Measurements from ENCODE around the gene KLF13. TPM values are rescaled to one million over a fixed set of nuclear protein-coding genes. Genes with fewer than 3 reads are reported as not detected.
A peak's percentile ranks its signal among the peaks of the same experiment; 100 is the strongest.

The KLF13 gene
- total and polyA plus RNA-seq, 10 of the 15 experiments (the other 5 are each of a cell fraction or from before 2014, with no cell fraction given) = 20.3 to 109 (median 51.4) TPM

- CTCF ChIA-PET = interaction anchor here (0.9 to 2.1 kb wide), 5 partner anchors 22 to 203 kb away, joined by 3 to 7 read pairs (median 3); no protein-coding TSS in a partner anchor
- H4K20me1 ChIP-seq (ENCODE audit: control insufficient read depth, insufficient read depth) = no peaks in the 10 kb centered on the region
- intact Hi-C loops (cut with micrococcal nuclease; ENCODE audit: unreplicated experiment) (no loop called here), in situ Hi-C loops (cut with MboI) (no loop called here)
- H3K27me3 ChIP-seq (replicated peaks in 1 of 2; ENCODE audit: control insufficient read depth in 2 of 2, insufficient read depth in 2 of 2, low read length in 1 of 2) = no peaks in the 10 kb centered on the region
- peak; percentile 49 for DNase-seq (ENCODE audit: low read depth, low spot score)
- H3K4me3 ChIP-seq = no peak overlapping the region
- peak; percentile 95 for ATAC-seq
- no peaks in the 10 kb centered on the region for H3K4me1 ChIP-seq (ENCODE audit: control insufficient read depth, insufficient read depth, low read length)
- POLR2A ChIA-PET = interaction anchor here (0.6 to 1.9 kb wide), 11 partner anchors 15 to 57 kb away, joined by 3 to 8 read pairs (median 4); partner anchors contain the start of gene KLF13
- H3K9me3 ChIP-seq (replicated peaks; ENCODE audit: control insufficient read depth, insufficient read depth, low read length) = no peaks in the 10 kb centered on the region; the same call in 1 of the 3 replicates
- SMC1A ChIA-PET (ENCODE audit: uncharacterized antibody, unreplicated experiment) = interaction anchor here (0.7 to 5.3 kb wide), 10 partner anchors 11 to 149 kb away, joined by 3 to 31 read pairs (median 6); no protein-coding TSS in a partner anchor
- H3K36me3 ChIP-seq (ENCODE audit: control insufficient read depth in 2 of 2, insufficient read depth in 2 of 2, low read length in 1 of 2) = no peaks in the 10 kb centered on the region
- BruUV-seq (replicated peaks) = no TSS peak
- H3K79me2 ChIP-seq (ENCODE audit: control insufficient read depth, insufficient read depth, low read length) = no peaks in the 10 kb centered on the region
- peak overlapping the region; percentile 63 for H2AFZ ChIP-seq (ENCODE audit: control insufficient read depth, low read depth, low read length)
- H3K4me2 ChIP-seq (ENCODE audit: control insufficient read depth, insufficient read depth) = 0 out of 2 replicates have a peak overlapping the region, but pooled peaks have one; percentile 48
- no peak for FAIRE-seq
- no peak overlapping the region for H3K9ac ChIP-seq (ENCODE audit: control insufficient read depth, insufficient read depth, low read length)
- RAD21 ChIA-PET (ENCODE audit: unreplicated experiment) = interaction anchor here (1.1 to 4.0 kb wide), 9 partner anchors 15 to 71 kb away, joined by 3 to 58 read pairs (median 6); no protein-coding TSS in a partner anchor
- 15% methylated on average over 1 of the region's 1 CpG for WGBS (ENCODE audit: insufficient coverage, insufficient replicate concordance, low lambda C conversion rate, missing lambda C conversion rate)
- H3K27ac ChIP-seq (ENCODE audit: control insufficient read depth, insufficient read depth) = peak overlapping the region; percentile 48
- TF ChIP-seq POLR2A (IDR thresholded peaks at IDR 0.05; ENCODE audit: low read depth, low read length) = no peak
- no peak for TF ChIP-seq PKNOX1 (IDR thresholded peaks at IDR 0.05)
- peak; percentile 43; the same call in 1 of the 2 replicates for TF ChIP-seq FOXM1 (IDR thresholded peaks at IDR 0.05; ENCODE audit: low read depth, low read length)
- no peak for TF ChIP-seq RBBP5 (conservative IDR thresholded peaks at IDR 0.05)
- TF ChIP-seq IRF3 (IDR thresholded peaks at IDR 0.05) = no peak
- no peak for TF ChIP-seq ZNF207 (IDR thresholded peaks at IDR 0.05; ENCODE audit: borderline replicate concordance)
- no peak for TF ChIP-seq JUNB (IDR thresholded peaks at IDR 0.05)
- TF ChIP-seq RELB (IDR thresholded peaks at IDR 0.05; ENCODE audit: low read depth) = peak; percentile 88
- 0 out of 2 replicates have a peak, but pooled peaks have one; percentile 40 for TF ChIP-seq CBX5 (IDR thresholded peaks at IDR 0.05; ENCODE audit: low read depth)
- no peak for TF ChIP-seq CBX3 (IDR thresholded peaks at IDR 0.05; ENCODE audit: borderline replicate concordance, low read depth)
- no peak for TF ChIP-seq POLR2AphosphoS2 (IDR thresholded peaks at IDR 0.05; ENCODE audit: low read depth, low read length)
- TF ChIP-seq ELK1 (IDR thresholded peaks at IDR 0.05; ENCODE audit: low read depth, low read length) = no peak
- no peak for TF ChIP-seq IRF4 (IDR thresholded peaks at IDR 0.05; ENCODE audit: low read depth, low read length)
- TF ChIP-seq RAD51 (IDR thresholded peaks at IDR 0.05) = peak; percentile 73
- no peak for TF ChIP-seq SMC3 (IDR thresholded peaks at IDR 0.05; ENCODE audit: borderline replicate concordance, low read length)
- TF ChIP-seq EP300 (IDR thresholded peaks at IDR 0.05; ENCODE audit: borderline replicate concordance in 1 of 2, control insufficient read depth in 1 of 2, low read depth in 2 of 2, low read length in 2 of 2) = peak in 1 of 2 experiments; percentile 48; a peak in 1 of 4 replicates
- TF ChIP-seq GATAD2B (conservative IDR thresholded peaks at IDR 0.05; ENCODE audit: low read depth) = no peak
- no peak for TF ChIP-seq KLF5 (IDR thresholded peaks at IDR 0.05; ENCODE audit: partially characterized antibody)
- TF ChIP-seq SIN3A (IDR thresholded peaks at IDR 0.05; ENCODE audit: low read depth, low read length) = no peak
- no peak for TF ChIP-seq RELA (IDR thresholded peaks at IDR 0.05; ENCODE audit: borderline replicate concordance, partially characterized antibody)
- peak; percentile 93 for TF ChIP-seq MEF2B (IDR thresholded peaks at IDR 0.05; ENCODE audit: partially characterized antibody, poor library complexity, severe bottlenecking)
Measured at GRCh38 chr15:31285772-31286261, 40.8 kb upstream of the KLF13 start.
